Activated naive CD4-positive, alpha-beta T cell treated with Interleukin-2 at 50 U/mL for 16 hours (primary cell): ENCODE results near the gene RPS15.

Experiments used
- DNase-seq: peaks from one replicate; pipeline ENCODE4 v3.0.0-alpha.2; 2020

The RPS15 gene

DNA sequence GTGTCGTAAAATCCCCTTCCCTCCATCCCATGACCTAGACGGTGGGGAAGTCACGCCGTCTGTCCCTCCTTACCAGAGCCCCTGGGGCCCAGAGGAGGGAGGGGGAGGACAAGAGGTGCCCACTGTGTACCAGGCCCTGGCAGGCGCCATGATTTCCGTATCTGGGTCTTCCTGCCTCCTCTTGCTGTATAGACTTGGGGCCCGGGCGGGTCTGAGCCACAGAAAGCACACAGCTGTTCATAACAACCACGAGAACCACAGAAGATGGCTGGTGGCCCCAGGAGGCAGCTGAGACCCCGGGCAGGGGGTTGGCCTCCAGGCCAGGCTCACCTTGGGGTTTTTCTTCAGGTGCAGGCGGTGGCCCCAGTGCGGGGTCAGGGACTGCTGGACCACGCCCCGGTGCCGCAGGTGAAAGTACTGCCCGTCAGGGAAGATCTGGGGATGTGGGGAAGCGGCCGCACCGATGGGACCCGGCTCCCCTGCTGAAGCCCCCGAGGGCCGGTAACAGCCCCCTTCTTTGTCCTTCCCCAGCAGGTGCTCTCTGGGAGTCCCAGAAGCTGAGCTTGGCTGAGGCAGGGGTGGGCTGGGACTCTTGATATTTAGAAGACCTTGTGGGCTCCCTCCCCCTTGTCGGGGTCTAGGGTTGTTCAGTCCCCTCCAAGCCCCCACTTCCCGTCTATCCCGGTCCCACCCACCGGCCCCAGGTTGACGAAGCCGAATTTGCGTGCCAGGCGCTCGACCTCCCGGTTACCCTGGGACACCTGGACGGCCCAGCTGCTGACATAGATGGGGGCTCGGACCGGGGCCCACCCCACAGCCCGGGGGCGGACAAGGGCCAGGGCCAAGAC is 51.5 kb downstream of the RPS15 start:
- DNase-seq, result no peak
